Inflammatory macrophage (primary cell): ENCODE data around the gene CALN1.
"Not testable (repeated sequence)": the region's sequence is repeated elsewhere in the genome, so short reads cannot be mapped to it uniquely, and the experiment has no call there.

Experiments
- DNase-seq, 2 donors: peaks; one replicate each; pipeline ENCODE4 v3.0.0-alpha.2; 2020 to 2022

Gene CALN1

GRCh38 chr7:72265071-72265904 lies 146.8 kb downstream of the CALN1 start:
- DNase-seq = no peak

- DNase-seq = no peak
Observed at GRCh38 chr7:72260406-72260805, 151.7 kb downstream of the CALN1 start.

DNA sequence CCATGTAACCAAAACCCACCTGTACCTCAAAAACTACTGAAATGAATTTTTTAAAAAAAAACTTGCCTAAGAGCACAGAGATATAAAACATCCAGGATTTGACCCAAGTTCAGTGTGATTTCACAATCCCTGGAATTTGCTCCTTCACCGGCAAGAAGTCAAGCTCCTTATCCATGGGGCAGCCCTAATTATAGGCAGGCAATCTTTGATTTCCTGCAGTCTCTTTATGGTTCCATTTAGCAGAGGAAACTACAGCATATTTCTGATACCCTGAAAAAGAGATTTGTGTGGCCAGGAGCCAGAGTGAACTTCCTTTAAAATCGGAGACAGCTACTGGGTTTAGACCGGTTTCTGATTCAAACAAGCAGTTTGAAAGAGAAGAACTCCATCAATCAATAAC lies 154.1 kb downstream of the CALN1 start:
- DNase-seq = no peak

DNA sequence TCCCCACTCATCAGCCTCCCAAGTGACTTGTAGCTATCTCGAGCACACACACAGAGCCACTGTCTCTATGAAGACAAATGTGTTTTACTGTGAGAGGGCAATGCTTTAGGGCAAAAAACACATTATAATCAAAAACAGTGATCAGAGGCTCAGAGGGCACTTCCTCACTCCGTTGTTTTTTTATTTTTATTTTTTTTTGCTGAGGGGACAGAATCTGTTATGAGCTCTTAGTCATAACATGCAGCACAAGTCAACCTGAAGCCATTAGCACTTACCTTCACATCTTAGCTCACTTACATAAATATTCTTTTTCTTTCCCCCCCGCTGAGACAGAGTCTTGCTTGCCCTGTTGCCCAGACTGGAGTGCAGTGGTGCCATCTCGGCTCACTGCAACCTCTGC lies 157.7 kb downstream of the CALN1 start:
- DNase-seq = no peak

- DNase-seq = no peak
Observed at GRCh38 chr7:72249106-72249505, 163.0 kb downstream of the CALN1 start.

DNA sequence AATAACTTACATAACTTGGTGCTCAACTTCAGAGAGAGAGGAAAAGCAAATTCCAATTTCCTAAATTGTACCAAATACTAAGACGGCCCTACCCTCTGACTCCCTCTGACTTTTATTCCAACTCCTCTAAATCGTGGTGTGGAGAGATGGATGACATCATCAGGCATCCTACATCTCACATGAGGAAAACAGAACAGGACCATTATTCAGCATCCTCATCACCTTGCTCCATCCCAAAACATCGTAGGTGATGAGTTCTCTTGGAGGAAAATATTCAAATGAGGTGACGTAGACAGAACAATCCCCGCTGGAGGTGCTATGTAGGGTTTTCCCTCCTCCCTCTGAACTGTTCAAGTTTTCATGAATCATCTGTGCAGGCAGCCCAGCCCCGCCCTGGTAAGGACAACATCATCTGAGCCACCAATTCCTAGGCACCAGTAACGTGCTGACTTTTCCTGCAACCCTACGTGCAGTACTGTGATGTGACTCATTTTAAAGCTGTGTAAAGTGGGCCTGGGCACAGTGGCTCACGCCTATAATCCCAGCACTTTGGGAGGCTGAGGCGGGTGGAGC lies 167.2 kb downstream of the CALN1 start:
- DNase-seq = no peak

DNA sequence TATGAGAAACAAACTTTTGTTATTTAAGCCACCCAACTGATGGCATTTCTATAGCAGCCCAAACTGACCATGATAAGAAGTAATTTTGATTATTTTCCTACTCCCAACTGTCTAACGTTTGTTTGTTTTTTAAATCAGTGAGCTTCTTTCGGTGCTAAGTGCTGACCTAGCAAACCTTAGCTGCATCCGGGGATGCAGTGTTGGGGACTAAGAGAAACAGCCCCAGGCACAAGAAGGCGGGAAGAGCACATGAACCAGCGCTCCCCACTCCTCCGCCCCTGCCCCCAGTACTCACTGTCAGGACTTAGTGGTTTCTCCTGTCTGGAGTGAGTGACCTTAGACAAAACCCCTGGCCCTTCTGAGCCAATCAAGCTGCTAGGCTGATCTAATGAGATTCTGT lies 168.8 kb downstream of the CALN1 start:
- no peak for DNase-seq

DNA sequence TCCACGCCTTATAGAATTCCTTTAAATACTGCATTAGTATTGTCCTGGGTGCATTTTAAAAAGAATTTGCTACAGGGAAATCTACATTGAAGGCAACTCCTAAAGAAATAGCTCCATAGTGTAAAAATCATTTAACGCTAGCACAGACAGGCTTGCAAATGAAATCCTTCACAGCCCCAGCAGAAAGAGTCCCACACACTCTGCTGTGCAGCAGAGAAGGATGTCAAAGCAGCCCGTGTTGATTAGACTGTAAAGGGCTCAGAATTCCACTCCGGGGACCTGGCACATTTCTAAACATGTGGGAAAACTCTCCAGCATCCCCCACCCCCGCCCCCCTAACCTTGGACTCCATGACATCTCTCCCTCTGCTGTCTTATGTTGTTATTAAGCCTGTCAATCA lies 176.8 kb downstream of the CALN1 start:
- no peak for DNase-seq

DNA sequence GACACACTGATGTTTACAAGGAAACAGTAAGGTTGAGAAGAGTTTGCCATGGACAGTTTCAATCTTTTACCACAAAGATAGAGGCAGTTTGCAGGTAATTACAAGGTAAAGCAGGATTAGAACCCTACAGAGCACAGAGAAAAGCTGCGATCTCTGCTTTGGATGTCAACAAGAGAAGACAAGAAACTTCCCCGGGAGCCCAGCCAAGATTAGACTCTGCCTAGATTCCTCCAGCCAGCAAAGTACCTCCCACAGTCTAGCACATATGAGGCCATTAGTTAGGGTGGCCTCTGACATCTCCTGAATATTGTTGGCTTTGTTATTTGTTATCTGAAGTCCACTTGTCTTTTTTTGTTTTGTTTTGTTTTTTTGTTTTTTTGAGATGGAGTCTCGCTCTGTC lies 178.1 kb downstream of the CALN1 start:
- DNase-seq = no peak

- no peak for DNase-seq
Observed at GRCh38 chr7:72230281-72230680, 181.9 kb downstream of the CALN1 start.

DNA sequence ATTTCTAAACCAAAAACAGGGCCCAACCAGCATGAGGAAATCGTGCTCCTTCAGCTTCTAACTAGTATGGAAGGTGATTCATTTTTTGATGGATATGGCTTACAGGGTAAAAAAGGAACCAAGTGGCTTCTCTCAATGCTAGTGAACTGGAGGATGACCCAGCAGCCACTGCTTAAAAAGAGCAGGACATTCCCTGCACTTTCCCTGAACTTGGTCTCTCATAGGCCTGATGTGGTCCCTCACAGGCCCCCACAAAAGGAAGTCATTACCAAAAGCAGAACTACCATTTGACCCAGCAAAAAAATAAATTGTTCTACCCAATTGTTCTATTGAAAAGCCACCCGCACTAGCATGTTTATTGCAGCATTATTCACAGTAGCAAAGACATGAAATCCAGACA lies 188.8 kb downstream of the CALN1 start:
- DNase-seq = no peak

DNA sequence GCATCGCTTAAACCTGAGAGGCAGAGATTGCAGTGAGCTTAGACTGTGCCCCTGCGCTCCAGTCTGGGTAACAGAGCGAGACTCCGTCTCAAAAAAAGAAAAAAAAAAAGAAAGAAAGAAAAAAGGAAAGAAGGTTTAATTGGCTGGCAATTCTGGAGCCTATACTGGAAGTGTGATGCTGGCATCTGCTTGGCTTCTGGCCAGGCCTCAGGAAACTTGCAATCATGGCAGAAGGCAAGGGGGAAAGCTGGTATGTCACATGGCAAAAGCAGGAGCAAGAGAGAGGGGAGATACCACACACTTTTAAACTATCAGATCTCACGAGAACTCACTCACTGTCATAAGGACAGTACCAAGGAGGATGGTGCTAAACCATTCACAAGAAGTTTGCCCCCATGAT lies 190.0 kb downstream of the CALN1 start:
- DNase-seq = no peak

GRCh38 chr7:72219500-72219899 lies 192.6 kb downstream of the CALN1 start:
- no peak for DNase-seq

DNA sequence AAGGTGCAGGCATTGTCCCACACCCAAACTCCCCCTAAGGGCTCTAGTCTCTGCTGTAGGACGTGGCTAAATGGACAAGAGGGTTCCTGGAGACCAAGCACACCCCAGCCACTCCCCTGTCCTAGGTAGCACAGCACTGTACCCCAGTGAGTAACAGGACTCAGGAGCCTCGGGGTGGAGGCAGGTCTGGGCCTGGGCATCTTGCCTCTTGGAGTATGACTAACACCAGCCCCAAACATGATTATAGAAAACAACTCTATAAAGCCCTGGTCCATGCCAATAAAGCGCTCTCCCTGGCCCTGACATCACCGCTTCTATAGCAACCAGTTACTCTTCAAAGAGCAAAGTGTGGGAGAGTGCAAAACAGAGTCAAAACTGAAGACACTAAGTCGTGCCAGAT lies 195.0 kb downstream of the CALN1 start:
- DNase-seq = no peak

DNA sequence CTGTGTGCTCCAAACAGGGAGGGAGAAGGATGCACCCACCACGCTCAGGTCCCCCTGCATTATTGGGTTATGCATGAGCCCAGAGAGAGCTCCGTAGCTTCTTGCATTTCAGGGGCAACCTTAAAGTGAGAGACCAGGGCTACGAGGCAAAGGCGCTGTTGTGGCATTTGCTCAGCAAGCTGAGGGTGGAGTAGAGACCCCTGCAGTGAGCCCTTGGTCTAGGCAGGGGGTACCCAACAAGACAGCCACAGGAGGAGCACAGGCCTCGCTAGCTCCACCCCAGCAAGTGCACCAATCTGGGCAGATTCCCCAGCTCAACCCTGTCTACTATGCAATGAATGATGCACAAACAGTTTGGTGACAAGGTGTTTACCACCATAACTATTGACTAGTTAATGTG lies 198.4 kb downstream of the CALN1 start:
- no peak for DNase-seq

DNA sequence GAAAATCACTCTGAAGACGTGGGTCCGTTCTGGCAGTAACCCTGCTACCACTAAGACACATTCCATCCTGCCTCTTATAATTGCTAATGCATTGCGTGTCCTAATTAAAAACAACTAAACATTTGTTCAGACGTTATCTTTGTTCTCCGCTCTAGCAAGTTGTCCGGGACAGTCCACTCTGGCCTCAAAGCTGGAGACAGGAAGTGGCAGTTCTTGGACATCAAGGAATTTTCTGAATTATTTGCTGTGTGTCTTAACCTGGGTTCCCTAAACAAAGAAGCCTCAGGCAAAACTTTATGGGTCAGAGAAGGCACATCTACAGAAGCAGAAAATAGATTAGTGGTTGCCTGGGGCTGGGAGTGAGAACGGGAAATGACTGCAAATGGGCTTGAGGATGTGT lies 199.1 kb downstream of the CALN1 start:
- no peak for DNase-seq

DNA sequence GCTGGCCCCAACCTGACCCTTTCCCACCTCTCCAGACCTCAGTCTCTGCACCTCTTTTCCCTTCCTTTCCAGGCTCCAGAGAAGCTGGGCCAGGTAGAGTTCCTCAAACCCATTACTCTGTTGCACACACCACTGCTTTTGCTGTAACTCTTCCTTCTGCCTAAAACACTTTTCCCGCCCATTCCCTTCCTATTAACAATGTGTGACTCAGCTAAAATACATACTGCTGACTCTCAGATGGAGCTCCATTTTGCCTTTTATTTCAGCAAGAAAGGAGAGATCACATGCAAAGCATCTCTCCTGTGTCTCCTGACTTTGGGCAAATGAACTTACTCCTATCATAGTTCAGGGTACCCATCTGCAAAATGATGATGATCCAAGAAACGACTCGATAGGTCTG lies 201.0 kb downstream of the CALN1 start:
- no peak for DNase-seq

- not testable (repeated sequence) for DNase-seq
Observed at GRCh38 chr7:72209006-72209405, 203.1 kb downstream of the CALN1 start.

- no peak for DNase-seq
Observed at GRCh38 chr7:72196176-72196575, 216.0 kb downstream of the CALN1 start.

- DNase-seq = no peak
Observed at GRCh38 chr7:72190919-72191318, 221.2 kb downstream of the CALN1 start.

DNA sequence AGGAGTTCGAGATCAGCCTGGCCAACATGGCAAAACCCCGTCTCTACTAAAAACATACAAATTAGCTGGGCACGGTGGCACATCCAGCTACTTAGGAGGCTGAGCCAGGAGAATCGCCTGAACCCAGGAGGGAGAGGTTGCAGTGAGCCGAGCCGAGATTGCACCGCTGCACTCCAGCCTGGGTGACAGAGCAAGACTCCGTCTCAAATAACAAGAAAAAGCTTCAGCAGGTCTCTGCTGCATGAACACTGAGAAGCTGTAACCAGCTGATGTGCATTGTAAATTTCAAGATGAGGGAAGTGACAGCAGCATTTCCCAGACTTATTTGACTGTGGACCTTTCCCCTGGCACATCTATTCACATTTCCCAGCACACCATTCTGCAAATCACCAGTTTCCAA lies 222.0 kb downstream of the CALN1 start:
- no peak for DNase-seq

GRCh38 chr7:72187179-72187578 lies 225.0 kb downstream of the CALN1 start:
- no peak for DNase-seq

- DNase-seq = no peak
Observed at GRCh38 chr7:72183835-72184234, 228.3 kb downstream of the CALN1 start.

- no peak for DNase-seq
Observed at GRCh38 chr7:72182036-72182435, 230.1 kb downstream of the CALN1 start.

DNA sequence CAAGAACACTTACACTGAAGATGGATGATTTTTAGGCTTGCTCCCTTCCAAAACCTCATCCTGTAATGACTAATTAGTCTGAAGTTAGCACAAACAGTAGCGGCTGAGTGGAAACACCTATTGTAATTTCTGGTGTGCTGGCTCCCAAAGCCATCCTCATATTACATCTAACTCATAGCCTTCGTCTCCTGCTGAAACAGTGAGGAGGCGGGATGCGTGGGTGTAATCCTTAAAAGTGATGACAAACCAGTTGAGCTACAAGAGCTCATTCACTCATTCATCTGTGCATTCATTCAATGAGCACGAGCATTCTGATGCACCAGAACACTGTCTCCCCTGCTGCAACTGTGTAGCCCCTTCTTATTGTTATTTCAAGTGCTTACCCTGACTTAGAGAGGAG lies 235.3 kb downstream of the CALN1 start:
- no peak for DNase-seq
